NCI-H2029 (cell line): Measurements from ENCODE around the gene RBAK.
"Not testable (repeated sequence)": the region's sequence is repeated elsewhere in the genome, so short reads cannot be mapped to it uniquely, and the experiment has no call there.

Experiments used
- DNase-seq: peaks from one replicate; lab custom pipeline; 2025; lab: John Stamatoyannopoulos, UW

The RBAK gene

GRCh38 chr7:5051731-5052130, 6.1 kb downstream of the RBAK start:
- not testable (repeated sequence) for DNase-seq

GRCh38 chr7:5053175-5053574, 7.5 kb downstream of the RBAK start:
- DNase-seq: no peak

DNA sequence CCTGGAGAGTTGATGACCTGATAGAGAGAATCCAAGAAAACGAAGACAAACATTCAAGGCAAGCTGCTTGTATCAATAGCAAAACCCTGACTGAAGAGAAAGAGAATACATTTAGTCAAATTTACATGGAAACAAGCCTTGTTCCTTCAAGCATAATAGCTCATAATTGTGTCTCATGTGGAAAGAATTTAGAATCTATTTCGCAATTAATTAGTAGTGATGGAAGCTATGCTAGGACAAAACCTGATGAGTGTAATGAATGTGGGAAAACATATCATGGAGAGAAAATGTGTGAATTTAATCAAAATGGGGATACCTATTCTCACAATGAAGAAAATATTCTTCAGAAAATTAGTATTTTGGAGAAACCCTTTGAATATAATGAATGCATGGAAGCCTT, 18.0 kb downstream of the RBAK start:
- DNase-seq: no peak

GRCh38 chr7:5064391-5065106, 18.9 kb downstream of the RBAK start:
- DNase-seq: no peak

DNA sequence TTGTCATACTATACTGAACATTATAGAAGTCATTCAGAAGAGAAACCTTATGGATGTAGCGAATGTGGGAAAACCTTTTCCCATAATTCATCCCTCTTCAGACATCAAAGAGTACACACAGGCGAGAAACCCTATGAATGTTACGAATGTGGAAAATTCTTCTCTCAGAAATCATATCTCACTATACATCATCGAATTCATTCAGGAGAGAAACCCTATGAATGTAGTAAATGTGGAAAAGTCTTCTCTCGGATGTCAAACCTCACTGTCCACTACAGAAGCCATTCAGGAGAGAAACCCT, 19.4 kb downstream of the RBAK start:
- DNase-seq: no peak

DNA sequence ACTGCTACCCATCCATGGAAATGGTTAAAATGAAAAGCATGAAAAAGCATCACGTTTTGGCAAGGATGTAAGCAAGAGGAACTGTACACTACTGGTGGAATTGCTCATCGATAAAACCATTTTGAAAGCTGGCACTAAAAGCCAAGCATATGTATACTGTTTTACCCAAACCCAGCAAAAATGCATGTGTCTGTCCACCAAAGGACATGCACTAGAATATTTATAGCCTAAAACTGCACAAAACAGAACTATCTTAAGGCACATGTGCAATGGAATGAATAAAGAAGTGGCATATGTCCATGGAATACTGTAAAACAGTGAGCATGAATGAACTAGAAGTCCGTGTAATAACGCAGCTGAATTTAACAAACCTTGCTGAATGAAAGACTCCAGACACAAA, 22.9 kb downstream of the RBAK start:
- no peak for DNase-seq

- no peak for DNase-seq
These were observed 24.5 kb downstream of the RBAK start for GRCh38 chr7:5070206-5070605.

DNA sequence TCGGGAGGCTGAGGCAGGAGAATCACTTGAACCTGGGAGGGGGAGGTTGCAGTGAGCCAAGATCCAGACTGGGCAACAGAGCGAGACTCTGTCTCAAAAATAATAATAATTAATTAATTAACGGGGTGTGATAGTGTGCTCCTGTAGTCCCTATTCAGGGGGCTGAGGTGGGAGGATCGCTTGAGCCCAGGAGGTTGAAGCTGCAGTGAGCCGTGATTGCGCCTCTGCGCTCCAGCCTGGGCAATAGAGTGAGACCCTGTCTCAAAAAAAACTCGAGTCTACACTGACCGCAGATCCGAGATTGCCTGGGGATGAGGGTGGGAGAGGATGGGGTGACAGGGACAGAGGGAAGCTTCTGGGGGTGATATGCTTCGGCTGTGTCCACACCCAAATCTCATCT, 29.5 kb downstream of the RBAK start:
- DNase-seq: not testable (repeated sequence)

GRCh38 chr7:5077740-5078139, 32.1 kb downstream of the RBAK start:
- DNase-seq: peak; percentile 83

DNA sequence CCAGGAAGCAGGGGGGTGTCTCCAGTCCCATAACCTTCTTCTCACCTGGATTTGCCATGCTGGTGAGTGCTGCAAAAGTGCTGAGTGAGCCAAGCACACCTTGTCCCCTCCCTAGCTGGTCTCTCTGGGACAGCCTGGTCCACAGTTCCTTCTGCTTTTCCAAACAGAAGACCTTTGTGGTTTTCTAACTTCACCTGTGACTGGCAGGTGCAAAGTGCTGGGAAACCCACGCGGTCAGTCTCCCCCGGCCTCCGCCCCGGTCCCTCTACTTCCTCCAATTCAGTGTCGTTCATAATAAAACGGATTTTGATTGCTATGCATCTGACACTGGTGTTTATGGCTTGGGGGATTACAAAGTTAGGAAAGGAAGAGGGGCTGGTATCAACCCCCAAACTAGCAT, 37.1 kb downstream of the RBAK start:
- DNase-seq: no peak

DNA sequence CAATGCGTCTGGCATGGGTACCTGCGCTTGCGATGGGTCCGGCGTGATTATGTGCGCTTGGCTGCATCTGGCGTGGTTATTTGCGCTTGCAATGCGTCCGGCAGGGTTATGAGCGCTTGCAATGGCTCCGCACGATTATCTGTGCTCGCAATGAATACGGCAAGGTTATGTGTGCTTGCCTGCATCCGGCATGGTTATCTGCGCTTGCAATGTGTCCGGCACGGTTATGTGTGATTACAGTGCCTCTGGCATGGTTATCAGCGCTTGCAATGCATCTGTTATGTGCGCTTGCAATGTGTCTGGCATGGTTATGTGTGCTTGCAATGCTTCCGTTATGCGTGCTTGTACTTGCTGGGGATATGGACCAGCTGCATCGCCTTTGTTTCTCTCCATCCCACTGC, 37.7 kb downstream of the RBAK start:
- no peak for DNase-seq

DNA sequence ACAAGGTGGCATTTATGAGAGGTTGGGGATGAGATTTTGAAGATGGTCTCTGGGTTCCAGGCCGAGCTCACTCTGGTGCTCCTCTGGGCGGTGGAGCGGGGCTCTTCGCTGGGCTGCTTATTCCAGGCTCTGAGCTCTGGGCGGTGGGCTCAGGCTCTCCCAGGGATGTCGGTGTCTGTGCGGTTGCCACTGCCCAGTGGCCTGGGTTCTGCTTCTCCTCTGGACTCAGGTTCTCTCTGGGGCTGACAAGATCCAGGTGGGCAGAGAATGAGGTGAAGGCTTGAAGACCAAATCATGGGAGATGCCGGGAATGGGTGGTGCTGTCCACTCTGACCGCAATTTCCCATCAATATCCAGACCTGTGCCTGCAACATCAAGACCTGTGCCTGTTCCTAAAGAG, 40.6 kb downstream of the RBAK start:
- no peak for DNase-seq

DNA sequence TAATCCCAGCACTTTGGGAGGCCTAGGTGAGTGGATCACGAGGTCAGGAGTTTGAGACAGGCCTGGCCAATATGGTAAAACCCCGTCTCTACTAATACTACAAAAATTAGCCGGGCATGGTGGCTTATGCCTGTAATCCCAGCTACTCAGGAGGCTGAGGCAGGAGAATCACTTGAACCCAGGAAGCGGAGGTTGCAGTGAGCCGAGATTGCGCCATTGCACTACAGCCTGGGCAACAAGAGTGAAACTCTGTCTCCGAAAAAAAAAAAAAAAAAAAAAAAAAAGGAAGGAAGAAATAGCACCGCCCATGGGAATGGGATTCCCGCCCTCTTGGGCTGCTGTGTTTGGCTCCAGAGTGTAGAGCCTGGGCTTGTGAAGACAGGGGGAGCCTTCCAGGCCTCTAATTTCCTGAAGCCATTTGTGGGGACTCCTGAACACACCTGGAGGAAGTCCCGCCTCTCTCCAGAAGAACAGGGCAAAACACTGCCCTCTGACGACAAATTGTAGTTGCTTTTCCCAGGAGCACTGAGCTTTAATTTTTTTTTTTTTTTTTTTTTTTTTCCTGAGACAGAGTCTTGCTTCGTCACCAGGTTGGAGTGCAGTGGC, 42.7 kb downstream of the RBAK start:
- DNase-seq: peak; percentile 26

DNA sequence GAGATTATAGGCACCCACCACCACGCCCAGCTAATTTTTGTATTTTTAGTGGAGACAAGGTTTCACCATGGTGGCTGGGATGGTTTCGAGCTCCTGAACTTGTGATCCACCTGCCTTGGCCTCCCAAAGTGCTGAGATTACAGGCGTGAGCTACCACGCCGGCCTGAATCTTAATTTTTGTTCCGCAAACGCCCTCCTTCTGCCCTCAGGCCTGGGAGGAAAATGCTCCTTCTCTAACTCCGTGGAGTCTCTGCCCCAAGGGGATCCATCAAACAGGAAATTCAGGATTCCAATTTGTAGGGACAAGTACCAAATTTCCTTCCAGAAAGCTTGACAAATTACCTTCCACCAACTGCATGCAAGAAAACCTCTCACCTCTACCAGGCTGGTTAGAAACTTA, 43.2 kb downstream of the RBAK start:
- DNase-seq: no peak

DNA sequence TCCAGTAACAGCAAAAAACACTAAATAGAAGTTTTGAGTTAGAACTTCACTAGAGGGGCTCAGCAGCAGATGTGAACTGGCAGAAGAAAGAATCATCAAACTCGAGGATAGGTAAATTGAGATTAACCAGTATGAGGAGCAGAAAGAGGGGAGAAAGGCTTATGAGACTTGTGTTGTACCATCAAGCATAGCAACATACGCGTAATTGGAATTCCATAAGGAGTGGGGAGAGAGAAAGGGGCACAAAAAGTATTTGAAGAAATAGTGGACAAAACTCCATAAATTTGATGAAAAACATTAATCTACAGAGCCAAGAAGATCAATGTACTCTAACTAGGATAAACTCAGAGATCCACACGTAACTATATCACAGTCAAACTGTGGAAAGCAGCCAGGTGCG, 48.3 kb downstream of the RBAK start:
- no peak for DNase-seq

DNA sequence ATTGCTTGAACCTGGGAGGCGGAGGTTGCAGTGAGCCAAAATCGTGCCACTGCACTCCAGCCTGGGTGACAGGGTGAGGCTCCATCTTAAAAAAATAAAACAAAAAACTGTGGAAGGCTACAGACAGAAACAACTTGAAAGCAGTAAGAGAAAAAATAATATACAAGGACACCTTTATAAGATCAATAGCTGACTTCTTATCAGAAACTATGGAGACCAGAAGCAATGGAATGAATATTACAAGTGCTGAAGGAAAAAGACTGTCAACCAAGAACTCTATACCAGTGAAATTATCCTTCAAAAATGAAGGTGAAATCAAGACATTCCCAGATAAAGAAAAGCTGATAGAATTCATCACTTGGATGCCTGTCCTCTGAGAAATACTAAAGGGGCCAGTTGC, 49.0 kb downstream of the RBAK start:
- DNase-seq: no peak

- no peak for DNase-seq
These were observed 70.7 kb downstream of the RBAK start for GRCh38 chr7:5116359-5116758.

- DNase-seq: no peak
These were observed 71.7 kb downstream of the RBAK start for GRCh38 chr7:5117095-5117970.
